ENCODE results near the gene HARS1. TPM values are rescaled to one million over a fixed set of nuclear protein-coding genes. Genes with fewer than 3 reads are reported as not detected.

Gene HARS1
- total and polyA plus RNA-seq, 2 of the 13 experiments (the other 11 are each of a cell fraction or from before 2014, with no cell fraction given), result 36.9 to 66.2 TPM

DNA sequence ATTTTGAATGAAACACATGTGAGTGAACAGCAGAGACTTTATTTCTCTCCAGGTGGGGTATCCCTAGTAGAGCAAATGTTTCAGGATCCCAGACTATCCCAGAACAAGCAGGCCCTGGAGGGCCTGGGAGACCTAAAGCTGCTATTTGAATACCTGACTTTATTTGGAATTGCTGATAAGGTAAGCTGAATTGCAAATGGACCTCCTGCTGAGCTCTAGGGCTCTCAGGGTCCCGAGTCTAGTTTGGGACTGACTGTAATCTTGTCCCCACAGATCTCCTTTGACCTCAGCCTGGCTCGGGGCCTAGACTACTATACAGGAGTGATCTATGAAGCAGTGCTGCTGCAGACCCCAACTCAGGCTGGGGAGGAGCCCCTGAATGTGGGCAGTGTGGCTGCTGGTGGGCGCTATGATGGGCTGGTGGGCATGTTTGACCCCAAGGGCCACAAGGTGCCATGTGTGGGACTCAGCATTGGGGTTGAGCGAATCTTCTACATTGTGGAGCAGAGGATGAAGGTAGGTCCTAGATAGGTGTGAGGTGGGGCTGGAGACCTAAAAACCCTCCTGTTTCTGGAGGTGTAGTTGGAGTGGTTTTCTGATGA is 5.8 kb upstream of the HARS1 start:
- ATAC-seq (no peak), FAIRE-seq (no peak), DNase-seq (ENCODE audit: low spot score) (no peak)
- no peak overlapping the region for H3K27ac ChIP-seq (ENCODE audit: extremely low read length, insufficient read depth, low read length)
- no peak overlapping the region for H3K4me2 ChIP-seq (ENCODE audit: low read depth, low read length)
- POLR2A ChIA-PET, result no interaction called here
- H3K27me3 ChIP-seq (ENCODE audit: control insufficient read depth in 1 of 2, insufficient read depth in 2 of 2, low read length in 2 of 2), result no peaks in the 10 kb centered on the region; a peak in 1 of 5 replicates
- in situ Hi-C loops (cut with HindIII; ENCODE audit: extremely low pct_ligation_motif_present, low pct_unique_long_range_greater_than_20kb), result no loop called here
- TF ChIP-seq ESRRA (CRISPR knock-in tag; IDR thresholded peaks at IDR 0.05; ENCODE audit: low read depth), result no peak
- TF ChIP-seq SMAD3 (CRISPR knock-in tag; IDR thresholded peaks at IDR 0.05), result no peak
- no peak for TF ChIP-seq TAF15 (IDR thresholded peaks at IDR 0.05; ENCODE audit: low read depth, low read length, poor library complexity, severe bottlenecking)
- TF ChIP-seq ZNF547 (CRISPR knock-in tag; IDR thresholded peaks at IDR 0.05), result no peak
- no peak for TF ChIP-seq ZBTB1 (CRISPR knock-in tag; IDR thresholded peaks at IDR 0.05; ENCODE audit: borderline replicate concordance)
- TF ChIP-seq NR2F2 (IDR thresholded peaks at IDR 0.05; ENCODE audit: borderline replicate concordance, low read depth), result no peak
- no peak overlapping the region for H3K9ac ChIP-seq (ENCODE audit: insufficient read depth, low read depth, low read length)
- intact Hi-C loops (cut with micrococcal nuclease; ENCODE audit: unreplicated experiment), result no loop called here
- H3K4me1 ChIP-seq (ENCODE audit: insufficient read depth, low read length), result peaks cover 31% of the 10 kb centered on the region
- H2AFZ ChIP-seq (ENCODE audit: low read length), result no peak overlapping the region
- BruUV-seq (replicated peaks), result no TSS peak
- peaks cover 17 to 64% of the 10 kb centered on the region in 2 experiments for H3K36me3 ChIP-seq (replicated peaks in 1 of 2; ENCODE audit: control insufficient read depth in 1 of 2, insufficient read depth in 2 of 2, low read length in 2 of 2)
- CTCF ChIA-PET (ENCODE audit: low intra/inter-chr PET ratio, low total read pairs), result no interaction called here
- H3K79me2 ChIP-seq (ENCODE audit: insufficient read depth, low read length), result peaks cover 36% of the 10 kb centered on the region
- no peak overlapping the region for H3K4me3 ChIP-seq (replicated peaks in 1 of 3; ENCODE audit: insufficient read depth in 1 of 3, low read depth in 2 of 3, low read length in 3 of 3)
- H3K9me3 ChIP-seq (ENCODE audit: low read length), result no peaks in the 10 kb centered on the region
- WGBS (ENCODE audit: low lambda C conversion rate), result 98% methylated on average over 4 of the region's 4 CpGs
- H4K20me1 ChIP-seq (ENCODE audit: insufficient read depth, low read length), result no peaks in the 10 kb centered on the region

DNA sequence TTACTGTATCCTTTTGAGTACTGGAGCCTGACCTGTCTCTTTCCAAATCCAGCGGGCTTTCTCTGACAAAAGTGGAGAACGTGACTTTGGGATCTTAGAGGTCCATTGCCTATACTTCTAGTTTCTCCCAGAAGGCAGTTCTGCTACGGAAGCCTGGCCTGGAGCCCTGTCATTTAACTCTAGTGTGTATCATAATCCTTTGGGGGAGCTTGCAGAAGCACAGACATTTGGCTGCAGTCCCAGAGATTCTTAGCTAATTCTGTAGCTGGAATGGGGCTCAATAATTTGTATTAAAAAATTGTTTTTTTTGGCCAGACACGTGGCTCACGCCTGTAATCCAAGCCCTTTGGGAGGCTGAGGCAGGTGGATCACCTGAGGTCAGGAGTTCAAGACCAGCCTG is 3.1 kb upstream of the HARS1 start:
- DNase-seq (ENCODE audit: low spot score) (no peak), ATAC-seq (no peak), FAIRE-seq (no peak)
- H3K9ac ChIP-seq (ENCODE audit: insufficient read depth, low read depth, low read length), result no peak overlapping the region
- BruUV-seq (replicated peaks), result no TSS peak
- H3K27me3 ChIP-seq (ENCODE audit: control insufficient read depth in 1 of 2, insufficient read depth in 2 of 2, low read length in 2 of 2), result no peaks in the 10 kb centered on the region; a peak in 1 of 5 replicates
- no peak overlapping the region for H3K27ac ChIP-seq (ENCODE audit: extremely low read length, insufficient read depth, low read length)
- no peak overlapping the region for H3K4me2 ChIP-seq (ENCODE audit: low read depth, low read length)
- H4K20me1 ChIP-seq (ENCODE audit: insufficient read depth, low read length), result no peaks in the 10 kb centered on the region
- peaks cover 15 to 55% of the 10 kb centered on the region in 2 experiments for H3K36me3 ChIP-seq (replicated peaks in 1 of 2; ENCODE audit: control insufficient read depth in 1 of 2, insufficient read depth in 2 of 2, low read length in 2 of 2)
- ChIA-PET CTCF (ENCODE audit: low intra/inter-chr PET ratio, low total read pairs) (no interaction called here), POLR2A (no interaction called here)
- H3K9me3 ChIP-seq (ENCODE audit: low read length), result no peaks in the 10 kb centered on the region
- 95% methylated on average over 5 of the region's 5 CpGs for WGBS (ENCODE audit: low lambda C conversion rate)
- intact Hi-C loops (cut with micrococcal nuclease; ENCODE audit: unreplicated experiment), result no loop called here
- in situ Hi-C loops (cut with HindIII; ENCODE audit: extremely low pct_ligation_motif_present, low pct_unique_long_range_greater_than_20kb), result no loop called here
- peaks cover 28% of the 10 kb centered on the region for H3K4me1 ChIP-seq (ENCODE audit: insufficient read depth, low read length)
- no peak overlapping the region for H3K4me3 ChIP-seq (replicated peaks in 1 of 3; ENCODE audit: insufficient read depth in 1 of 3, low read depth in 2 of 3, low read length in 3 of 3)
- H3K79me2 ChIP-seq (ENCODE audit: insufficient read depth, low read length), result peaks cover 36% of the 10 kb centered on the region
- no peak overlapping the region for H2AFZ ChIP-seq (ENCODE audit: low read length)
- TF ChIP-seq ZFP41 (CRISPR knock-in tag; IDR thresholded peaks at IDR 0.05; ENCODE audit: borderline replicate concordance) (no peak), LCORL (IDR thresholded peaks at IDR 0.05) (no peak), LCORL (CRISPR knock-in tag; IDR thresholded peaks at IDR 0.05) (no peak), YEATS4 (CRISPR knock-in tag; IDR thresholded peaks at IDR 0.05; ENCODE audit: borderline replicate concordance) (no peak), ZNF33A (CRISPR knock-in tag; IDR thresholded peaks at IDR 0.05; ENCODE audit: borderline replicate concordance) (no peak), ZNF232 (CRISPR knock-in tag; IDR thresholded peaks at IDR 0.05; ENCODE audit: borderline replicate concordance) (no peak), ZNF124 (CRISPR knock-in tag; IDR thresholded peaks at IDR 0.05) (no peak), CREM (IDR thresholded peaks at IDR 0.05) (no peak), CREM (CRISPR knock-in tag; IDR thresholded peaks at IDR 0.05) (no peak), YEATS2 (CRISPR knock-in tag; IDR thresholded peaks at IDR 0.05; ENCODE audit: borderline replicate concordance) (no peak), ZNF563 (CRISPR knock-in tag; IDR thresholded peaks at IDR 0.05) (no peak)
- TF ChIP-seq, protein P1, sequence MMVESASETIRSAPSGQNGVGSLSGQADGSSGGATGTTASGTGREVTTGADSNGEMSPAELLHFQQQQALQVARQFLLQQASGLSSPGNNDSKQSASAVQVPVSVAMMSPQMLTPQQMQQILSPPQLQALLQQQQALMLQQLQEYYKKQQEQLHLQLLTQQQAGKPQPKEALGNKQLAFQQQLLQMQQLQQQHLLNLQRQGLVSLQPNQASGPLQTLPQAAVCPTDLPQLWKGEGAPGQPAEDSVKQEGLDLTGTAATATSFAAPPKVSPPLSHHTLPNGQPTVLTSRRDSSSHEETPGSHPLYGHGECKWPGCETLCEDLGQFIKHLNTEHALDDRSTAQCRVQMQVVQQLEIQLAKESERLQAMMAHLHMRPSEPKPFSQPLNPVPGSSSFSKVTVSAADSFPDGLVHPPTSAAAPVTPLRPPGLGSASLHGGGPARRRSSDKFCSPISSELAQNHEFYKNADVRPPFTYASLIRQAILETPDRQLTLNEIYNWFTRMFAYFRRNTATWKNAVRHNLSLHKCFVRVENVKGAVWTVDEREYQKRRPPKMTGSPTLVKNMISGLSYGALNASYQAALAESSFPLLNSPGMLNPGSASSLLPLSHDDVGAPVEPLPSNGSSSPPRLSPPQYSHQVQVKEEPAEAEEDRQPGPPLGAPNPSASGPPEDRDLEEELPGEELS (CRISPR knock-in tag; IDR thresholded peaks at IDR 0.05), result no peak
- TF ChIP-seq, protein P2, sequence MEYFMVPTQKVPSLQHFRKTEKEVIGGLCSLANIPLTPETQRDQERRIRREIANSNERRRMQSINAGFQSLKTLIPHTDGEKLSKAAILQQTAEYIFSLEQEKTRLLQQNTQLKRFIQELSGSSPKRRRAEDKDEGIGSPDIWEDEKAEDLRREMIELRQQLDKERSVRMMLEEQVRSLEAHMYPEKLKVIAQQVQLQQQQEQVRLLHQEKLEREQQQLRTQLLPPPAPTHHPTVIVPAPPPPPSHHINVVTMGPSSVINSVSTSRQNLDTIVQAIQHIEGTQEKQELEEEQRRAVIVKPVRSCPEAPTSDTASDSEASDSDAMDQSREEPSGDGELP (IDR thresholded peaks at IDR 0.05; ENCODE audit: borderline replicate concordance, low read depth), result no peak
